ENCODE results near the gene GNRH2. TPM values are rescaled to one million over a fixed set of nuclear protein-coding genes. Genes with fewer than 3 reads are reported as not detected.

GNRH2 gene
- total RNA-seq: 1 to 10 TPM in 1 of 4 donors, not detected in 3; 1.6 TPM

GRCh38 chr20:3043322-3043721 lies at the start of gene GNRH2:
TSS of gene GNRH2 (plus strand) at chr20:3043622. CDS start at chr20:3044415, 793 bp downstream.
- TF ChIP-seq CTCF (IDR thresholded peaks at IDR 0.05): no peak
- TF ChIP-seq POLR2A (IDR thresholded peaks at IDR 0.05): no peak
- intact Hi-C loops (cut with DNase I): no loop called here
- Histone ChIP-seq H3K27ac (peak within 1 kb of the TSS; percentile 29 to 70 (median 45)), H3K4me3 (replicated peaks in 1 of 3) (no peak within 1 kb of the TSS), H3K9me3 (no peaks in the 10 kb centered on the region), H3K27me3 (no peaks in the 10 kb centered on the region), H3K4me1 (peaks cover 16 to 20% of the 10 kb centered on the region in 2 donors), H3K36me3 (peaks cover 3 to 14% of the 10 kb centered on the region in 2 donors)
- no peak for DNase-seq
- WGBS, 2 donors: 80 to 100% methylated on average over 2 to 3 of the region's 3 CpGs

- Histone ChIP-seq H3K27me3 (no peaks in the 10 kb centered on the region), H3K4me1 (no peaks in the 10 kb centered on the region), H3K4me3 (replicated peaks in 1 of 3) (no peak overlapping the region), H3K36me3 (peaks cover 4% of the 10 kb centered on the region in 2 donors), H3K27ac (no peak overlapping the region), H3K9me3 (no peaks in the 10 kb centered on the region)
- TF ChIP-seq POLR2A (IDR thresholded peaks at IDR 0.05) (no peak), CTCF (IDR thresholded peaks at IDR 0.05) (no peak)
- 86 to 96% methylated on average over 2 of the region's 2 CpGs for WGBS, 2 donors
- no peak for DNase-seq
- intact Hi-C loops (cut with DNase I): loop anchor here (5.0 to 10.0 kb wide), 2 partner anchors 133 to 291 kb away; no protein-coding TSS in a partner anchor
Observed at GRCh38 chr20:2995796-2996195, 47.6 kb upstream of the GNRH2 start.

- TF ChIP-seq POLR2A (IDR thresholded peaks at IDR 0.05) (no peak), CTCF (IDR thresholded peaks at IDR 0.05) (no peak)
- no peak overlapping the region for H3K4me3 ChIP-seq (replicated peaks in 1 of 3)
- intact Hi-C loops (cut with DNase I): loop anchor here (5.0 to 10.0 kb wide), 2 partner anchors 136 to 294 kb away; no protein-coding TSS in a partner anchor
- H3K4me1 ChIP-seq: no peaks in the 10 kb centered on the region
- H3K27ac ChIP-seq: no peak overlapping the region
- H3K36me3 ChIP-seq: peaks cover 4% of the 10 kb centered on the region in 2 donors
- H3K9me3 ChIP-seq: no peaks in the 10 kb centered on the region
- DNase-seq: no peak
- H3K27me3 ChIP-seq: no peaks in the 10 kb centered on the region
Observed at GRCh38 chr20:2998728-2999127, 44.7 kb upstream of the GNRH2 start.

GRCh38 chr20:3000852-3001523 lies 42.4 kb upstream of the GNRH2 start:
- no peak for DNase-seq
- TF ChIP-seq POLR2A (IDR thresholded peaks at IDR 0.05) (no peak), CTCF (IDR thresholded peaks at IDR 0.05) (peak; percentile 17 to 63 (median 44))
- 68 to 71% methylated on average over 7 of the region's 7 CpGs for WGBS, 2 donors
- H3K27me3 ChIP-seq: no peaks in the 10 kb centered on the region
- no peak overlapping the region for H3K27ac ChIP-seq
- no peak overlapping the region for H3K4me3 ChIP-seq (replicated peaks in 1 of 3)
- H3K36me3 ChIP-seq: peaks cover under 1 to 9% of the 10 kb centered on the region in 2 donors
- H3K4me1 ChIP-seq: no peaks in the 10 kb centered on the region
- intact Hi-C loops (cut with DNase I): no loop called here
- H3K9me3 ChIP-seq: no peaks in the 10 kb centered on the region

GRCh38 chr20:3003416-3003815 lies 40.0 kb upstream of the GNRH2 start:
- H3K36me3 ChIP-seq: peaks cover 0 to 28% of the 10 kb centered on the region in 2 donors
- no peaks in the 10 kb centered on the region for H3K9me3 ChIP-seq
- no peak for DNase-seq
- WGBS, 2 donors: 83 to 90% methylated on average over 2 of the region's 2 CpGs
- intact Hi-C loops (cut with DNase I): no loop called here
- H3K4me1 ChIP-seq: no peaks in the 10 kb centered on the region
- H3K27ac ChIP-seq: no peak overlapping the region
- no peaks in the 10 kb centered on the region for H3K27me3 ChIP-seq
- TF ChIP-seq CTCF (IDR thresholded peaks at IDR 0.05) (no peak), POLR2A (IDR thresholded peaks at IDR 0.05) (no peak)
- no peak overlapping the region for H3K4me3 ChIP-seq (replicated peaks in 1 of 3)
